Measurements from ENCODE around the gene KLK14.

Gene KLK14, protein sequence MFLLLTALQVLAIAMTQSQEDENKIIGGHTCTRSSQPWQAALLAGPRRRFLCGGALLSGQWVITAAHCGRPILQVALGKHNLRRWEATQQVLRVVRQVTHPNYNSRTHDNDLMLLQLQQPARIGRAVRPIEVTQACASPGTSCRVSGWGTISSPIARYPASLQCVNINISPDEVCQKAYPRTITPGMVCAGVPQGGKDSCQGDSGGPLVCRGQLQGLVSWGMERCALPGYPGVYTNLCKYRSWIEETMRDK

DNA sequence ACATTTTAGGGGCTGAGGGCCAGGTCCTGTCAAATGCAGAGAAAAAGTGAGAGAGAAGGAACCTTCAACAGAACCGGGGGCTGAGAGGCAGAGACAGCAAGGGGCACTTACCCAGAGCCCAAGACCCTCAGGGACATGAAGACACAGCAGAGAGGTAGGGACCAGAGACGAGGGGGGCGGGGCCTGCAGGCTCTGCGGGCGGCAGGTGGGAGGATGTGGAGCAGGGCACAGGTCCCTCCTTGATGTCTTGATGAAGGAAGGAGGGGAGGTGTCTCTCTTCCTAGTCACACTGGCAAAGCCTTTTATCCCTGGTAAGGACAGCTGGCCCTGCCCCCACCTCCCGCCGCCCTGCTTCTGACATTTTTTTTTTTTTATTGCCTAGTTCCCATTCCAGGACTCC is at the start of gene KLK14:
Gene KLK14, minus strand, starts transcription at position 277 of the 400 bp plus-strand sequence. Its CDS starts 273 bp downstream, at position 4.
- TF ChIP-seq, protein P1, sequence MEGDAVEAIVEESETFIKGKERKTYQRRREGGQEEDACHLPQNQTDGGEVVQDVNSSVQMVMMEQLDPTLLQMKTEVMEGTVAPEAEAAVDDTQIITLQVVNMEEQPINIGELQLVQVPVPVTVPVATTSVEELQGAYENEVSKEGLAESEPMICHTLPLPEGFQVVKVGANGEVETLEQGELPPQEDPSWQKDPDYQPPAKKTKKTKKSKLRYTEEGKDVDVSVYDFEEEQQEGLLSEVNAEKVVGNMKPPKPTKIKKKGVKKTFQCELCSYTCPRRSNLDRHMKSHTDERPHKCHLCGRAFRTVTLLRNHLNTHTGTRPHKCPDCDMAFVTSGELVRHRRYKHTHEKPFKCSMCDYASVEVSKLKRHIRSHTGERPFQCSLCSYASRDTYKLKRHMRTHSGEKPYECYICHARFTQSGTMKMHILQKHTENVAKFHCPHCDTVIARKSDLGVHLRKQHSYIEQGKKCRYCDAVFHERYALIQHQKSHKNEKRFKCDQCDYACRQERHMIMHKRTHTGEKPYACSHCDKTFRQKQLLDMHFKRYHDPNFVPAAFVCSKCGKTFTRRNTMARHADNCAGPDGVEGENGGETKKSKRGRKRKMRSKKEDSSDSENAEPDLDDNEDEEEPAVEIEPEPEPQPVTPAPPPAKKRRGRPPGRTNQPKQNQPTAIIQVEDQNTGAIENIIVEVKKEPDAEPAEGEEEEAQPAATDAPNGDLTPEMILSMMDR (IDR thresholded peaks at IDR 0.05; ENCODE audit: low read depth, low read length): no peak
- no peak for DNase-seq (ENCODE audit: extremely low read depth, low read depth)

DNA sequence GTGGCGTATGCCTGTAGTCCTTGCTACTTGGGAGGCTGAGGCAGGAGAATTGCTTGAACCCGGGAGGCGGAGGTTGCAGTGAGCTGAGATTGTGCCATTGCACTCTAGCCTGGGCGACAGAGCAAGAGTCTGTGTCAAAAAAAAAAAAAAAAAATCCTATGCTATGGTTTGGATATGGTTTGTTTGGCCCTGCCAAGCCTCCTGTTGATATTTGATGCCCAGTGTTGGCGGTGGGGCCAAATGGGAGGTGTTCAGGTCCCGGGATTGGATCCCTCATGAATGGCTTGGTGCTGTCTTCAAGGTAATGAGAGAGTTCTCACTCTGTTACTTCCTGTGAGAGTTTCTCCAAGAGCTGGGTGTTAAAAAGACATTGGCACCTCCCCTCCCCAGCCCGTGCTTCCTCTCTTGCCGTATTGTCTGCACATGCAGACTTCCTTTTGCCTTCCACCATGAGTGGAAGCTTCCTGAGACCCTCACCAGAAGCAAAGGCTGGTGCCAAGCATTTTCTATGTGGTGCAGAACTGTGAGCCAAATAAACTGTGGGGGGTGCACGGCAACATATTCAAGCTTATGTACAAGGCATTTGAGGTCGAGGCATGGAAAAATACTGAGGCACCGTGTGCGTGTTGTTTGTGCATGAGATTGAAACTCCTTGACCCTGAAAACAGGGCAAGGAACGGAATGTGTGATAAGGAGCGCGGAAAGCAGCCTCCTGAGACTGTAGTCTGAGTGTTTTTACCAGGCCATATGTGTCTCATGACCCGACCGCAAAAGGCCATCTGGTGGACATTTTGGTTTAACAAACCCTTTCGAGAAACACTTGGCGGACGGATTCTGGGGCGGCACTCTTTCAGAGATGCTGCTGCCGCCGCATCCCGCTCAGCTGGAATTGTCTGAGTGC is 49.3 kb upstream of the KLK14 start:
- TF ChIP-seq, protein P1 (IDR thresholded peaks at IDR 0.05; ENCODE audit: low read depth, low read length): no peak
- DNase-seq (ENCODE audit: extremely low read depth, low read depth): no peak

DNA sequence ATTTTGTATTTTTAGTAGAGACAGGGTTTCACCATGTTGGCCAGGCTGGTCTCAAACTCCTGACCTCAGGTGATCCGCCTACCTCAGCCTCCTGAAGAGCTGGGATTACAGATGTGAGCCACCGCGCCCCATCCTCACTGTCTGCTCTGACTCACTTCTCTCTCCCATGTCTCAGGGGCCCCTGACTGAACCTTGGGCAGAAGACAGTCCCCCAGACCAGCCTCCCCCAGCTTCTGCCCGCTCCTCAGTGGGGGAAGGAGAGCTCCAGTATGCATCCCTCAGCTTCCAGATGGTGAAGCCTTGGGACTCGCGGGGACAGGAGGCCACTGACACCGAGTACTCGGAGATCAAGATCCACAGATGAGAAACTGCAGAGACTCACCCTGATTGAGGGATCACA is 47.0 kb upstream of the KLK14 start:
- no peak for DNase-seq (ENCODE audit: extremely low read depth, low read depth)
- TF ChIP-seq, protein P1 (IDR thresholded peaks at IDR 0.05; ENCODE audit: low read depth, low read length): no peak

DNA sequence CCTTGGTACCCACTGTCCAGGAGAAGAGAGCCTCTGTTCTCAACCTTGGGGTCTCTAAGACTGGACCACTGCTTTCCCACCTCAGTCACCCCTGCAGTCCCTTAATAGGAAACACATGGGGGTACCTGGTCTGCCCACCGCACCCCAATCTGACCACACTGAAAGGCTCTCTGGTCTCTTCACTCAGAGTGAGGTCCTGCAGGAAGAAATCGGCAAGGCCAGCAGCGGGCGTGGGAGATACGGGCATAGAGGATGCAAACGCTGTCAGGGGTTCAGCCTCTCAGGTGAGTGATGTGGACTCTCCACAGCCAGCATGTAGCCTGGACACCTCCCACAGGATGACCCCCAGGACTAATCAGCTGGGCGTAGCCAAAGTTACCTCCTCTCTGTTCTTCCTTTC is 45.5 kb upstream of the KLK14 start:
- TF ChIP-seq, protein P1 (IDR thresholded peaks at IDR 0.05; ENCODE audit: low read depth, low read length): no peak
- DNase-seq (ENCODE audit: extremely low read depth, low read depth): no peak

DNA sequence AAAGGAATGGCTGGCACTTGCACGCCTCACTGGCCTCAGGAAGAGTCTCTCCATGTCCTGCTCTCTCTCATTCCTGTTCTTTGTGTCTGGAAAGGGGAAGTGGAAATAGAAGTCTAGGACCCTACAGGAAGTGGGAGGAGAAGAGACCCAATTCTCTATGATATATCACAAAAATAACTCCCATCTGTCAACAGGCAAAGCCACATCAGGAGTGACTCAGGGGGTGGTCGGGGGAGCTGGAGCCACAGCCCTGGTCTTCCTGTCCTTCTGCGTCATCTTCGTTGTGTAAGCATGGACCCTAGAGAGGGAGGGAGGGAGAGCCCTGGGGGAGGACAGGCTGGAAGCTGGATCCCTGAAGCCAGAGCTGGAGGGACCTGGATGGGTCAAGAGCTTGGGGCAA is 45.1 kb upstream of the KLK14 start:
- no peak for DNase-seq (ENCODE audit: extremely low read depth, low read depth)

DNA sequence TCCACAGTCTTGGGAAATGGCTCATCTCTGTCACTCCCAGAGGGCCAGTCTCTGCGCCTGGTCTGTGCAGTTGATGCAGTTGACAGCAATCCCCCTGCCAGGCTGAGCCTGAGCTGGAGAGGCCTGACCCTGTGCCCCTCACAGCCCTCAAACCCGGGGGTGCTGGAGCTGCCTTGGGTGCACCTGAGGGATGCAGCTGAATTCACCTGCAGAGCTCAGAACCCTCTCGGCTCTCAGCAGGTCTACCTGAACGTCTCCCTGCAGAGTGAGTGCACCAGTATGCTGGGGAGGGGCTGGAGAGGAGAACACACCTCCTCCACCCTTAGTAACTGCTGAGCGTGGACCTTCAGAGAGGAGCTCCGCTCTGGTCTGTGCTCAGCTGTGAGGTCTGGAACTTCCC is 44.3 kb upstream of the KLK14 start:
- TF ChIP-seq, protein P1 (IDR thresholded peaks at IDR 0.05; ENCODE audit: low read depth, low read length): no peak
- no peak for DNase-seq (ENCODE audit: extremely low read depth, low read depth)

More for the DNA sequence above, 45.1 kb upstream of the KLK14 start:
- TF ChIP-seq, protein P1 (IDR thresholded peaks at IDR 0.05; ENCODE audit: low read depth, low read length): no peak
